Islet precursor cell (in vitro differentiated cells): Measurements from ENCODE around the gene TBC1D12.
A peak's percentile ranks its signal among the peaks of the same experiment; 100 is the strongest.

Experiments
- DNase-seq: peaks from one replicate; pipeline ENCODE4 v3.0.0-alpha.2; 2018

Gene TBC1D12

DNA sequence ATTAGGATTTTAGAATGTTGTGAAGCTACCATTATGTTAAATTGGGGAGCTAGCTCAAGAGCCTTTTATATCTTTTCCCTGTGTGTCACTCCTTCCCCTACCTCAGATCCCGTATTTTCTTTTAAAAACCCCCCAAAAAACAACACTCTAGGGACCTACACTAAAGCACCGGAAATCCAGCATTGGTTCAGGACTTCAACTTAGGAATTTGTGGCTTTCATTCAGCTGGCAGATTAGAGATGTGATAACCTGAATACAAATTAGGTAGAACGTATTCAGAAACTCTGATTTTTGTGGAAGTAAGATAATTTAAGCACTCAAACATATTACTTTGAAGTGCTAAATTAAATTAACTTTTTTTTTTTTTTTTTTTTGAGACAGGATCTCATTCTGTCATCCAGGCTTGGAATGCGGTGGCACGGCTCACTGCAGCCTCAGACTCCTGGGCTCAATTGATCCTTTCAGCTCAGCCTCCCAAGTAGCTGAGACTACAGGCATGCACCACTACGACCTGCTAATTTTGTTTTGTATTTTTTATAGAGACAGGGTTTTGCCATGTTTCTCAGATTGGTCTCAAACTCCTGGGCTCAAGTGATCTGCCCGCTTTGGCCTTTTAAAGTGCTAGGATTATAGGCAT lies 6.8 kb downstream of the TBC1D12 start:
- DNase-seq, result peak; percentile 62

DNA sequence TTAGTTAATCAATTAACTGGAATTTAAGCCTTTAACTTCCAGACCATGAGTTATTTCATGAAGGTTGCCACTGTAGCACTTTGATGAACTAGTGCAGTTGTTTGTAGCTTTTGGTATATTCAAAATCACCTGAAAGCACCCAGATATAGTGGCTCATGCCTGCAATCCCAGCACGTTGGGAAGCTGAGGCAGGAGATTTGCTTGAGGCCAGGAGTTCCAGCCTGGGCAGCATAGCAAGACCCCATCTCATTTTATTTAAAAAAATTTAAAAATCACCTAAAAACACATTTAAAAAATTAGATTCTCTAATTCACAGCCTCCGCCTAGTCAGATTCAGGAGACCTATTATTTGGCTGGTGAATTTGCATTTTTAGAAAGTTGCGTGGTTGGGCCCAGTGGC lies 9.0 kb downstream of the TBC1D12 start:
- DNase-seq, result no peak

DNA sequence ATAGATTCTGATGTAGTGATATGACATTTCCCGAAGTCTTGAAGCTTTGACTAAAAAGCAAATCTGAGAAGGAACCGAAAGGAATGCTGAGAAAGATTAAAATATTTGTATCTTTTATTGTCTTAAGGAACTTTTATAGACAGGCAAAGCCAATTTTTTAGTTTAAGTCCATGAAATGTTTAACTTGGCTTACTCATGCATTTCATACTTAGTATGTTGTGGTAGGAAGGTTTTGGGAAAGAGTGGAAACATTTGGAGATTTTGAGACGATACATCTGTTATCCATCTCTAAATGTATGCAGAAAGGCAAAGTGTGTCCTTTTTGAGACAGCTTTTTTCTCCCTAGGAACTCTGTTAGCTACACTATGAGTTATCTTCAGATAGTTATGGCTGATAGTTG lies 10.1 kb downstream of the TBC1D12 start:
- no peak for DNase-seq

DNA sequence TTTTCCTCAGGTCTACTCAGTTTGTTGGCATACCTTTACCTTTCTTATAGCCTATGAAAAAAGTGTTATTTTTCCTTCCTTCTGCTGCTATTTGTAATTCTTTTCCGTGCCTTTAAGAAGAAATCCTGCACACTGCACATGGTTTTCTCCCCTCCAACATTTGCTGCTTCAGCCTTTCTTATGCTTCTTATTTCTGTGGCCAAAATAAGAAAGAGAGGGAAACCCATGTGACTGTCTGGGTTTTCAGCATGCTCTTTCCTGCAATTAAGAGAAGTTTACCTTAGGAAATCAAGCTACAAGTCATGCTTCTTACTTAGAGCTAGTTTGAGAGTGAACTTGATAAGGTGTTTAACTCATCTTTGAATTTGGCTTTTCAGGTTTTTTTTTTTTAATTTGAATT lies 11.0 kb downstream of the TBC1D12 start:
- no peak for DNase-seq

DNA sequence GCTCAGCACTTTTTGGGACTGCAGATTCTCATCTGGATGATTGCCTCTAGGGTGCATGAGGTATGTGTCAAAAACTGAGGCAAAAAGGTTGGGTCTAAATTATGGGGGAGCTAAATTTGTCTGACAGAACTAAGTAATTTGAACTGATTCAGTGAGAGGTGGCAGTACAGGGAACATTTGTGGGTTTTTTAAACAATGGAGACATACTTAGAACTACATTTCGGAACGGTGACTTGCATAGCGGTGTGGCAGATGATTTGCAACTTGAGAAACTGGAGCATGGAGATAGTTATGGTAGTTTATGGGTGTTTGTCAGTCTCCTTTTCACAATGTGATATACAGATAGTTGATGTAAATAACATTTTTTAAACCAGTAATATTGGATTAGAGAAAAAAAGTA lies 14.6 kb downstream of the TBC1D12 start:
- DNase-seq, result no peak

DNA sequence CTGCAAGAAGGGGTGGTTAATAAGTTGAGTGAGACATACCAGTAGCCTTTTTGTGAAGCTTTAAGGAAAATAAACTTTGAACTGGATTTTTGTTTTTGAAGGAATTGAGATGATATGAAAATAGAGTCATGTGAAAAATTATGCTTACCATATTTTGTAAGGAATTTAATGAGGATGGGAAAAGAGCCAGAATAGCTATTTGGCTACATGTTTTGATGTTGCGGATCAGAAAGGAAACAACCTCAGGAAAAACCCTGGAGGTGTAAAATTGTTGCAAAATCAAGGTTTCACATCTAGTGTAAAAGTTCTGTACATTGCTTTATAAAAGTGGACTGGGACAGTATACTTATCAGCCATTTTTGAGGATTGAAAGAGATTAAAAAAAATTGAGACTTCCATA lies 15.0 kb downstream of the TBC1D12 start:
- DNase-seq, result no peak

DNA sequence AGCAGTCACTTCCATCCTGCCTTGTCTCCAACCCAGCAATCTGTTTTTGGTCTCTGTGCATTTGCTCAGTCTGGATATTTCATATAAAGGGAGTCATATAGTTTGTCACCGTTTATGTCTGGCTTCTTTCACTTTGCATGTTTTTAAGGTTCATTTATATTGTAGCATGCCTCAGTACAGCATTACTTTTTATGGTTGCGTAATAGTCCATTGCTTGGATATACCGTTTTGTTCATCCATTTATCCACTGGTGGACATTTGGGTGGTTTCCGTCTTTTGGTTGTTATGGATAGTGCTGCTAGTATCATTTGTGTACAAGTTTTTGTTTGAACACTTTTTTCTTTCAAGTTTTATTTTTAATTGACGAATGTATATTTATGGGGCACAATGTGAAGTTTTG lies 18.2 kb downstream of the TBC1D12 start:
- DNase-seq, result no peak

DNA sequence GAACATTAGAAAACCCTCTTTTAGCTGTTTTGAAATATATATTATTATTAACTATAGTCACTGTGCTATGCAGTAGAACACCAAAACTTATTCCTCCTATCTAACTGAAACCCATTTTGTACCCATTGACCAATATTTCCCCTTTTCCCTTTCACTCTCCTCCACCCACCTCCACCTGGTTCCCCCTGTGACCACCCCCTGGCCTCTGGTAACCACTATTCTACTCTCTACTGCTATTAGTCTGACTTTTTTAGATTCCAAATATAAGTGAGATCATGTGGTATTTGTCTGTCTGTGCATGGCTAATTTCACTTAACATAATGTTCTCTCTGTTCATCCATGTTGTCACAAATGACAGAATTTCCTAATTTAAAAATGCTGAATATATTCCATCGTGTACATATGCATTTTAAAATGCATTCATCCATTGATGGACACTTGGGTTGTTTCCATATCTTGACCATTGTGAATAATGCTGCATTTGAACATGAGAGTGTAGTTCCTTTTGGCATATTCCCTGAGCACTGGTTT lies 18.7 kb downstream of the TBC1D12 start:
- DNase-seq, result no peak

DNA sequence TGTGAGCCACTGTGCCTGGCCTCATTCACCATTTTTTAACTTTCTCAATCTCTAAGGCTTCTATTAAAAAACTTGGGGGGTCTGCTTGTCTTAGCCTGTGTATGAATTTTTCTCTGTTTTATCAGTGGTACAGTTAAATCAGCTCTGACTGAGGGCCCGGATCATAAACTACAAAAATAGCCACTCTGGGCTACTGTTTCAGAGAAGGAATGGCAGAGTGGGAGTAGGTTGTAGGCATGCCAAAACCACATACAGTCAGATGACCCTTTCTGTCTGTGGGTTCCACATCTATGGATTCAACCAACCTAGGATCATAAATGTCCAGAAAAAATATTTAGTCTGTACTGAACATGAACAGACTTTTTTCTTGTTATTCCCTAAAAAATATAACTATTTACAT lies 21.3 kb downstream of the TBC1D12 start:
- DNase-seq, result no peak

DNA sequence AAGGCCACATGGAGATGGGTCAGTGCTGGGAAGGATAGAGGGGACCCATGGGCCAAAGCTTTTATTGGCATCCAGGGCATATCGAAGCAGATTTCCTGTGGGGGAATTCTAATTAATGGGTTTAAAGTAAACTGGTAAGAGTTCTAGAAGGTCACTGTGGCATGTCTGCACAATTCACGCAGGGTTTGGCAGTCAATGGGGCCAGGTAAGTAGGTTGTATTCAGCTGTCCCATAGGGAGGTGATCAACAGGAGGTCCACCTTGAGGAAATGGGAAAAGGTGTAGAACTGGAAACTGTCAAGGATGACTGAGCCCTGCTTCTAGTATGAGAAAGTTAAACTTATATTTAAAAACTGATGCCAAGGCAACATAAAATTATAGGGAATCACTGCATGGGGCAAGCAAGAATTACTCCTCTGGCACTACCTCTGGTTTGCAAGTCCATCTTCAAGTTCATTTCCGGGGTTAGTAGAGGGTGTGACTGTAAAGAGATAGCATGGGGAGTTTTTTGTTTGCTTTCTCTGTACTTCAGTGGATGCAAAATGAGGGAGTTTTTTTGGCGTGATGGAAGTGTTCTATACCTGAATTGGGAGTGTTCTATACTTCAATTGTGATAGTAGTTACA lies 22.5 kb downstream of the TBC1D12 start:
- no peak for DNase-seq

DNA sequence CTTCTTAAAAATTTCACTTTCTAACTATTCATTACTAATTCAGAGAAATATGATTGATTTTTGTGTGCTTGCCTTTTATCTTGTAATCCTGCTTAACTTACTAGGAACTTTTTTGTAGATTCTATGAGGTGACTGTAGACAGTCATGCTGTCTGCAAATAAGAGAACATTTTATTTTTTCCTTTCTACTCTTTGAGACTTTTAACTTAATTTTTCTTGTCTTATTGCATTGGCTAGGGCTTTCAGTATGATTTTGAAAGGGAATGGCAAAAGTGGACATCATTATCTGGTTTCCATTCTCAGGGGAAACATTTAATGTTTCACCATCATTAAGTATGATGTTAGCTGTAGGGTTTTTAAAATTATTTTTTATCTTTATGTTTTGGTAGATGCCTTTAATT lies 23.6 kb downstream of the TBC1D12 start:
- DNase-seq, result no peak

DNA sequence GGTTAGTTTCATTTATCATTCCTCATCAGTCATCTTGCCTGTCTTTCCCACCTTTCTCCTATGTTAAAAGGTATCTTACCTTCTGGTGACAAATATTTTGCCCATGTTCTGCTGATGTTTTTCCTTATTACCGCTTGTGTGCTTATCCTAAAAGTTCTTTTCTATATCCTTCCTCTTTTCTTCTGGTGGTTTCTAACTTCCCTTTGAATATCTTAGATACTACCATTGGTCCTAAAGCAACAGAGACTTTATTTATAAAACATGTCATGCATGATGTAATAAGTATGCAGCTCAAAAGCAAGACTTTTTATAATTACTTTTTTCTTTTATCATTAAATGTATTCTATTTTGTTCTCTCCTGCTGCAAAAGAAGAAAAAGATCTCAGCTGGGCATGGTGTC lies 24.8 kb downstream of the TBC1D12 start:
- no peak for DNase-seq

DNA sequence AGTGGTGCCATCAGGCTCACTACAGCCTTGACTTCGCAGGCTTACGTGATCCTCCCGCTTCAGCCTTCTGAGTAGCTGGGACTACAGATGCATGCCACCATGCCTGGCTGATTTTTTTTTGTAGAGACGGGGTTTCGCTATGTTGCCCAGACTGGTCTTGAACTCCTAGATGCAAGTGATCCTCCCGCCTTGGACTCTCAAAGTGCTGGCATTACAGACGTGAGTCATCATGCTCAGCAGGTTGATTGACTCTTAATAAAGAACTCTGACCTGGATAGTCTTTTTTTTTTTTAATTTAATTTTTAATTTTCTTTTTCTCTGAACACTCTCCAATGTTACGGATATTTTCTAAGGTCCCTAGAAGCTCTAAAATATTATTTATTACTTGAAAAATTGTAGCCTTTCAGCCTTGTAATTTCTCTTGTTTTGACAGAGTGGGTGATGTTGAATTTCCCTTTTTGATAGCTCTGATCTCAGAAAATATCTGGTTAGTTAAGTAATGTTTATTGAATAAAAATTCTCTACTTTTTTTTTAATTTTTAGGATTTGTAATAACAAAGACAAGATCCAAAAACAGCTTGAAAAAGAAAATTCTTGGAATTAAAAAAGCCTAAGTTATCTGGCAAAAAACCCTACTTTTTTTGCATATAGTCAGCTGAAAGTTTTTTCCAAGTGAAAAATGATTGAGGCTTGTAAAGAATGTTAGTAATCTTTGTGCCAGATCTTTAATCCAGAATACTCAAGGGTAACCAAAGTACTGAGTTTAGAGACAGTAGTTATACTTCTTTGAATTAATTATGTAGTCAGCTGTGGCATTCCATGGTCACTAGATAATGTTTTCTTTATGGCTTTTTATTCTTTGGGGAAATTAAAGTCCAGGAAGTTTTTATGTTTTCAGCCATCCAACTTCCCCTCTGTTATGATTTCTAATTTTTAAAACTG lies 26.7 kb downstream of the TBC1D12 start:
- no peak for DNase-seq

DNA sequence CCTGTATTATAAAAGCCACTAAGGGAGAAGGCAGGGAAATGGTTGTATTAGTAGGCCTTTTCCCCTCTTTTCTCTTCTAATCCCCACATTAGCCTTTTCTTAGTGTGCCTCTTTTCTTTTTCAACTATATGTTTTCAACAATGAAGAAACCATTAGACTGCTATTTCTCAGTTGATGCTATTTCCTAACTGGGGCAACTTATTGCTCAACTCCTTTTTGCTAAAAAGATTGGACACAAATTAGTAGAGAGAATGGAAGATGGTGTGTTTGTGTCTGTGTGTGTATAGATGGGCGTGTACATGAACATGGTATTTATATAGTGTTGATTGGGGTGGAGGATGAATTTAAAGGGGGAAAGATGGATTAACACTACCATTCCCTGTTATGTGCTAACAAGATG lies 28.4 kb downstream of the TBC1D12 start:
- no peak for DNase-seq

DNA sequence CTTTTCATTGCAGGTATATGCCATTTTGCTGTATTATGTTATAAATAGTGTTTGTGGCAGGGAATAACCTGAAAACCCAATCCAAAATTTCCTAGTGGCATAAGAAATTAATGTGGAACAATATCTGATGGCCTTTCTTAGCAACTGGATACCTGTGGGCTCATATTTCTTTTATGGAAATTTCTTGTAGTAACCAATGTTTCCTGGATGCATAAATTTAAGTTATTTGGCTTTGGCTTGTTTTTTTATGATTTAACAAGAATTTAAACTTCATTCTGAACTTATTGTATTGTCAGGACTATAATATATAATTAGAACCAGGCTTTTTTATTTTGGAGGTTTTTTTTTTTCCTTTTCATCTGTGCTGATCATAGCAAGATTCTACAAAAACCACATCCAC lies 30.1 kb downstream of the TBC1D12 start:
- no peak for DNase-seq

DNA sequence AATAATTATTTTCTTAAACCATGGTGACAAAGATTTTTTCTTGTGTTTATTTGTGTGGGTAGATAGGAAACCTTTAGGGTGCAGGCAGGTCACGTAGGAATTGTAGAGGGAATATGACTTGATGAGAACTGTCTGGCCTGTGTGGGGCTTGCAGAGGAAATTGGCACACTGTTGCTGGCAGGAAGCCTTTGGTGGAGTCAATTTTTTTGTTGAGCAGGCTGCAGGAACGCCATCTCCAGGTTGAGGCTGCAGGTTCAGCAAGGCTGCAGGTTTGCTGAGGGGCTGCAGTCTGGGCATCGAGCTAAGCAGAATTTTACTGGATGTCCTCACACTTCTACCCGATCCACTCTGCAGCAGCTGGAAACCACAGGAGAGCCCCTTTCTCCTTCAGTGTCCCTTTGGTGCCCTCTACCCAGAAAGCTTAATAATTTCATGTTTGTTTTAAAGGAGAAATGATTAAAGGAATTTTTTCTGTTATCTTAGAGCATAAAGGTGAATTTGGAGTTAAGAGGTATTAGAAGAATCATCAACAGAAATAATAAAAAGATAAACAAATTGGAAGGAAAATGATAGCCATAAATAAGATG lies 37.0 kb downstream of the TBC1D12 start:
- DNase-seq, result no peak

DNA sequence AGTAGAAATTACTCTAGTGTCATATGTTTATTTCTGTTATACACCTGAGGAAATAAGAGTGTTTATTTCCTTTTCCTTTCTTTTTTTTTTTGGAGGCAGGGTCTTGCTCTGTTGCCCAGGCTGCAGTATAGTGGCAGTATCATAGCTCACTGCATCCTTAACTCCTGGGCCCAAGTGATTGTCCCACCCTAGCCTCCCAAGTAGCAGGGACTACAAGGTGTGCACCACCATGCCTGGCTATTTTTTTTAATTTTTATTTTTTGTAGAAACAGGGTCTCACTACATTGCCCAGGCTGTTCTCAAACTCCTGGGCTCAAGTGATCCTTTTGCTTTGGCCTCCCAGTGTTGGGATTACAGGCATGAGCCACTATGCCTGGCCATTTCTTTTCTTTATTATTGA lies 37.8 kb downstream of the TBC1D12 start:
- no peak for DNase-seq

DNA sequence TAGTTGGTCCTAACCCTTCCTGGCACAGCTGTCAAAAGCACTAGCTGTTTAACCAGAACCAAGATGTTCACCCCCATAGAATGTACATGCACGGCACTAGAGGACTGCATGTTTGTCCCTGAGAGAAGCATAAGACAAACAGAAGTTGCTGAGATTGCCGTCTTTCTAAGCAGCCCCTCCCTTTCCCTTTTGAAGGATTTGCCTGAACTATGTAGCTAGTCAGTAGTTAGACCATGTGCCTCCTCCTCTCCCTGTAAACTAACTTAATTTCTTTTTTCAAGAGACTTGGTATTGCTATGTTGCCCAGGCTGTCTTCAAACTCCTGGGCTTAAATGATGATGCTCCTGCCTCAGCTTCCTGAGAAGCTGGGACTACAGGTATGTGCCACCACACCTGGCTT lies 40.7 kb downstream of the TBC1D12 start:
- no peak for DNase-seq

DNA sequence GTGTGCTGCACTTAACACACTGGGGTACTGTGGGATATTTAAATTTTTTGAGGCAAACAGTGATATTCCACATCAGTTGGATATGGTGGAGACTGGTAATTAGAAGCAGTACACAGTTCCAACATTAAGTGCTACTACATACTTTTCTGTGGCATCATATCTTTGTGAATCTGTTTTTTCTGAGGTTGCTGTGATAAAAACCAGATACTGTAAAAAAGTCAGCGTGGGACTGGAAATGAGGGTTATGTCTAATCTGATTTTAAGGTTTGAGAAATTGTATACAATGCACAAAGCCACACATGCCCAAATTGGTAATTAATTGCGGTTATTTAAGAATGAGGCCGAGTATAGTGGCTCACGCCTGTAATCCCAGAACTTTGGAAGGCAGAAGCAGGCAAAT lies 41.2 kb downstream of the TBC1D12 start:
- no peak for DNase-seq

DNA sequence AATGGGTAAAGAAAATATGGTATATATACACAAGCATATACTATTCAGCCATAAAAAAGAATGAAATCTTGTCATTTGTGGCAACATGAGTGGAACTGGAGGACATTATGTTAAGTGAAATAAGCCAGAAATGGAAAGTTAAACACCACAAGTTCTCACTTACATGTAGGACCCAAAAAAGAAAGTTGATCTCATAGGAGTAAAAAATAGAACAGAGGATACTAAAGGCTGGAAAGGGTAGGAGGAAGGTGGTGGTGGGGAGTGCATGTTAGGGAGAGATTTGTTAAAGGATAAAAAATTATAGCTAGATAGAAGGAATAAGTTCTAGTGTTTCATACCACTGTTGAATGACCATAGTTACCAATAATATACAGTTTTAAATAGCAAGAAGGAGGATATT lies 48.4 kb downstream of the TBC1D12 start:
- no peak for DNase-seq

DNA sequence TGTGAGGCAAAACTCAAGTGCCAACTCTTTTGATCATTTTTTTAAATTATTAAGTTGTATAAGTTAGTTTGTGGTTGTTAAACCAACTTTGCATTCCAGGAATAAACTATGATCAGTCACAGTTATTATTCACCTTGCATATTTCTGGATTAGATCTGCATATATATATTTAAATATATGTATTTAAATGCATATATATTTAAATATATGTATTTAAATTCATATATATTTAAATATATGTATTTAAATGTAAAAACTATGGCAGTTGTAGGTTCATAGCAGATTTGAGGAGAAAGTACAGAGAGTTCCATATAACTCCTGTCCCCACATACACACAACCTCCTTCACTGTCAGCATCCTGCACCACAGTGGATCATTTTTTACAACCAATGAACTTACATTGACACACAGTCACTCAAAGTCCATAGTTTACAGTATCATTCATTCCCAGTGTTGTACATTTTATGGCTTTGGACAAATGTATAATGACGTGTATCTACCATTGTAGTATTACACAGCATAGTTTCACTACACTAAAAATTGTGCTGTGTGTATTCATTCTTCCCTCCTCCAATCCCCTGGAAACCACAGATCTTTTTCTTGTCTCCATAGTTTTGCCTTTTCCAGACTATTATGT lies 49.7 kb downstream of the TBC1D12 start:
- no peak for DNase-seq

DNA sequence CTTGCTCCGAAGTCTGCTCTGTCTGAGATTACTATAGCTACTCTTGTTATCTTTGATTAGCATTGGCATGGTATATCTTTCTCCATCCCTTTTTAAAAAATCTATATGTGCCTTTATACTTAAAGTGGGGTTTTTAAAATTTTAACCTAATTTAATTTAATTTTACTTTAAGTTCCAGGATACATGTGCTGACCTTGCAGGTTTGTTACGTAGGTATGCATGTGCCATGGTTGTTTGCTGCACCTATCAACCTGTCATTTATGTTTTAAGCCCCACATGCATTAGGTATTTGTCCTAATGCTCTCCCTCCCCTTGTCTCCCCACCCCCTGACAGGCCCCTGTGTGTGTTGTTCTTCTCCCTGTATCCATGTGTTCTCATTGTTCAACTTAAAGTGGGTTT lies 54.6 kb downstream of the TBC1D12 start:
- DNase-seq, result no peak

DNA sequence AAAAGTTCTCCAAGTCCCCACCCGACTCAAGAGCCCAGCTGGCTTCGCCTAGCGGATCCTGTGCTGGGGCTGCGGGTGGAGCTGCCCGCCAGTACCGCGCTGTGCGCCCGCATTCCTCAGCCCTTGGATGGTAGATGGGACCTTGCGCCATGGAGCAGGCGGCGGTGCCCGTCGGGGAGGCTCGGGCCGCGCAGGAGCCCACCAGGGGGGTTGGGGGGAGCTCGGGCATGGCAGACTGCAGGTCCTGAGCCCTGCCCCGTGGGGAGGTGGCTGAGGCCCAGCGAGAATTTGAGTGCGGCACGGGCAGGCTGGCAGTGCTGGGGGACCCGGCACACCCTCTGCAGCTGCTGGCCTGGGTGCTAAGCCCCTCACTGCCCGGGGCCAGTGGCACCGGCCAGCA lies 57.0 kb downstream of the TBC1D12 start:
- DNase-seq, result no peak
